Mammary epithelial cell (primary cell): ENCODE data around the gene NMRAL1.

Experiments
- CTCF ChIP-seq, 2 donors: IDR thresholded peaks in 1 of 2; conservative IDR thresholded peaks in 1 of 2; 2 replicates each; pipeline ENCODE4 v1.5.1; 2011 to 2012; ENCODE audit warnings: inconsistent platforms in 2 of 2, low read length in 2 of 2, mild to moderate bottlenecking in 2 of 2, control low read depth in 1 of 2, low read depth in 1 of 2; ENCODE audit not compliant: insufficient read depth in 1 of 2; ENCODE audit errors: extremely low read depth in 1 of 2
- EZH2 ChIP-seq: IDR thresholded peaks from 2 replicates; pipeline ENCODE4 v1.6.1; 2012; ENCODE audit warnings: low read length, inconsistent platforms, borderline replicate concordance

GRCh38 chr16:4510131-4510530 lies 35.7 kb upstream of the NMRAL1 start:
- no peak for TF ChIP-seq CTCF (conservative IDR thresholded peaks at IDR 0.05 in 1 of 2, IDR thresholded peaks at IDR 0.05 in 1 of 2; ENCODE audit: extremely low read depth in 1 of 2, insufficient read depth in 1 of 2, low read depth in 1 of 2, low read length in 2 of 2)
- TF ChIP-seq EZH2 = no peak
